Neural cell (in vitro differentiated cells): ENCODE results near the gene UPK3B. TPM values are rescaled to one million over a fixed set of nuclear protein-coding genes. Genes with fewer than 3 reads are reported as not detected.
"Not testable (repeated sequence)": the region's sequence is repeated elsewhere in the genome, so short reads cannot be mapped to it uniquely, and the experiment has no call there.

Experiments used
- H2AFZ ChIP-seq: fragments of 200-600, 300-800 bp; sonication (generic), shearing (Covaris generic); 2 replicates; pipeline ENCODE4 v1.6.0; 2014; ENCODE audit warnings: low read depth, mild to moderate bottlenecking, antibody characterized with exemption, low read length, moderate library complexity
- H3F3A ChIP-seq: fragments of 200-600 bp; shearing (Covaris generic); 2 replicates; pipeline ENCODE4 v1.6.1; 2016; ENCODE audit warnings: mild to moderate bottlenecking, moderate library complexity, mixed read lengths, antibody characterized with exemption, low read length; ENCODE audit not compliant: insufficient read depth, poor library complexity, severe bottlenecking
- H3K27ac ChIP-seq: fragments of 200-600, 300-800 bp; sonication (generic), shearing (Covaris generic); 2 replicates; pipeline ENCODE4 v1.5.1; 2014; ENCODE audit warnings: mild to moderate bottlenecking, low read length, moderate library complexity
- H3K27me3 ChIP-seq: fragments of 300-800, 200-600 bp; sonication (generic), shearing (Covaris generic); 2 replicates; pipeline ENCODE4 v1.6.0; 2014; ENCODE audit warnings: mild to moderate bottlenecking, low read depth, low read length, moderate library complexity; ENCODE audit not compliant: insufficient read depth
- H3K36me3 ChIP-seq: fragments of 300-800, 200-600 bp; sonication (generic), shearing (Covaris generic); 2 replicates; pipeline ENCODE4 v1.5.1; 2014; ENCODE audit warnings: mild to moderate bottlenecking, antibody characterized with exemption, low read length, moderate library complexity; ENCODE audit not compliant: insufficient read depth
- H3K4me2 ChIP-seq: fragments of 300-800, 200-600 bp; sonication (generic), shearing (Covaris generic); 2 replicates; pipeline ENCODE4 v1.6.0; 2014; ENCODE audit warnings: mild to moderate bottlenecking, low read length
- H3K4me3 ChIP-seq: fragments of 300-800, 200-600 bp; sonication (generic), shearing (Covaris generic); 2 replicates; pipeline ENCODE4 v1.5.1; 2014; ENCODE audit warnings: mild to moderate bottlenecking, low read length, moderate library complexity
- H3K79me2 ChIP-seq: fragments of 200-600 bp; shearing (Covaris generic); replicated peaks from 2 replicates; pipeline ENCODE4 v1.6.0; 2014; ENCODE audit warnings: mild to moderate bottlenecking, low read length, moderate library complexity; ENCODE audit not compliant: insufficient read depth
- H3K9ac ChIP-seq: fragments of 300-800, 200-600 bp; sonication (generic), shearing (Covaris generic); 2 replicates; pipeline ENCODE4 v1.6.1; 2016; ENCODE audit warnings: mild to moderate bottlenecking, low read length, mixed read lengths
- H3K9me2 ChIP-seq: fragments of 200-600 bp; shearing (Covaris generic); 2 replicates; pipeline ENCODE4 v1.6.1; 2016; ENCODE audit warnings: mild to moderate bottlenecking, low read length, mixed read lengths; ENCODE audit not compliant: insufficient read depth
- H3K9me3 ChIP-seq: fragments of 200-600, 300-800 bp; sonication (generic), shearing (Covaris generic); 2 replicates; pipeline ENCODE4 v1.6.1; 2016; ENCODE audit warnings: mild to moderate bottlenecking, mixed run types, low read length, moderate library complexity, mixed read lengths
- H4K20me1 ChIP-seq: fragments of 200-600 bp; shearing (Covaris generic); 2 replicates; pipeline ENCODE4 v1.6.1; 2016; ENCODE audit warnings: mild to moderate bottlenecking, mixed run types; ENCODE audit not compliant: insufficient read depth
- EP300 ChIP-seq: fragments of 450-650 bp; conservative IDR thresholded peaks from 2 replicates; pipeline ENCODE4 v1.6.1; 2014; ENCODE audit warnings: antibody characterized with exemption, mild to moderate bottlenecking, moderate library complexity; ENCODE audit not compliant: poor library complexity, severe bottlenecking
- EZH2 ChIP-seq: fragments of 200-600, 300-800 bp; shearing (Covaris generic), sonication (generic); IDR thresholded peaks from 2 replicates; pipeline ENCODE4 v1.6.1; 2014; ENCODE audit warnings: antibody characterized with exemption, low read length, borderline replicate concordance, mild to moderate bottlenecking; ENCODE audit not compliant: insufficient read depth, poor library complexity, severe bottlenecking
- MXI1 ChIP-seq: fragments of 450-650 bp; conservative IDR thresholded peaks from 2 replicates; pipeline ENCODE4 v1.6.1; 2014; ENCODE audit warnings: antibody characterized with exemption, mild to moderate bottlenecking; ENCODE audit not compliant: poor library complexity, severe bottlenecking
- POLR2AphosphoS5 ChIP-seq: IDR thresholded peaks from 2 replicates; pipeline ENCODE4 v1.6.1; 2012
- RAD21 ChIP-seq: fragments of 450-650 bp; conservative IDR thresholded peaks from 2 replicates; pipeline ENCODE4 v1.6.1; 2014; ENCODE audit warnings: antibody characterized with exemption, mild to moderate bottlenecking, moderate library complexity
- TAF1 ChIP-seq: IDR thresholded peaks from 2 replicates; pipeline ENCODE4 v1.6.1; 2012; ENCODE audit warnings: low read depth
- polyA plus RNA-seq: library from polyadenylated mRNA; depleted of rRNA; stranded (reverse); fragments of >200 nt; gene quantifications from 2 replicates; pipeline ENCODE4 v1.2.3, GENCODE V29; 2014
- TF ChIP-seq, protein P1 (sequence below): IDR thresholded peaks from 2 replicates; pipeline ENCODE4 v1.6.1; 2012; ENCODE audit warnings: borderline replicate concordance
- TF ChIP-seq, protein P2 (sequence below): fragments of 450-650 bp; IDR thresholded peaks from 2 replicates; pipeline ENCODE4 v1.5.1; 2014; ENCODE audit warnings: antibody characterized with exemption, mild to moderate bottlenecking, moderate library complexity; ENCODE audit not compliant: poor library complexity, severe bottlenecking

The UPK3B gene
- polyA plus RNA-seq, 1 donor from 2014 or later, result 0.88 TPM

DNA sequence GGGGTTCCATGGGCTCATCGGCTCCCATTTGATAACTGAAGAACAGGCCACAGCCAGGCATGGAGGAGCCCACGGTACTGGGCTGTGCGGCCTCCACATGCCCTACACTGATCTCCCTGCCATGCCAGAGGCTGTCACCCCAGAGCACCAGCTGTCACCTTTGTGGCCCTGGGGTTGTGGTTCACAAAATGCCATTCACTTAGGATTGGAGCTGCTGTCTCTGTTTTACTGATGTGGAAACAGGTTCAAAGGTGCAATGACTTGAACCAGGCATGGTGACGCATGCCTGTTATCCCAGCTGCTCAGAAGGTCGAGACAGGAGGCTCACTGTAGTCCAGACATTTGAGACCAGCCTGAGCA is 4.3 kb upstream of the UPK3B start:
- H3K27ac ChIP-seq, result no peak overlapping the region

DNA sequence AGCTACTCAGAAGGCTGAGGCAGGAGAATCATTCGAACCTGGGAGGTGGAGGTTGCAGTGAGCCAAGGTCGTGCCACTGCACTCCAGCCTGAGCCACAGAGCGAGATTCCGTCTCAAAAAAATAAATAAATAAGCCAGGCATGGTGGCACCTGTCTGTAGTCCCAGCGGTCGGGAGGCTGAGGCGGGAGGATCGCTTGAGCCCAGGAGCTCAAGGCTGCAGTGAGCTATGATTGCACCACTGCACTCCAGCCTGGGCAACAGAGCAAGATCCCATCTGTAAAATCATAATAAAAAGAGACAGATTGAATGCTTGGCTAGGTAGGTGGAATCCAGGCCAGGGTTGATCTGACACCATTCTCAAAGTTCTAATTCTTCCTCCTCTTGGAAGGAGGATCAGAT is 3.7 kb upstream of the UPK3B start:
- H3K27me3 ChIP-seq, H3K9me2 ChIP-seq, H3F3A ChIP-seq, H2AFZ ChIP-seq, H3K9me3 ChIP-seq, H3K9ac ChIP-seq, H4K20me1 ChIP-seq, H3K27ac ChIP-seq, H3K36me3 ChIP-seq, H3K79me2 ChIP-seq, H3K4me2 ChIP-seq, H3K4me3 ChIP-seq: not testable (repeated sequence)

More for the DNA sequence above, 4.3 kb upstream of the UPK3B start:
- no peaks in the 10 kb centered on the region for H3K9me3 ChIP-seq
- H3K27me3 ChIP-seq, result no peaks in the 10 kb centered on the region
- H2AFZ ChIP-seq, result no peak overlapping the region
- no peaks in the 10 kb centered on the region for H4K20me1 ChIP-seq
- H3K9ac ChIP-seq, result no peak overlapping the region
- no peaks in the 10 kb centered on the region for H3K79me2 ChIP-seq
- no peaks in the 10 kb centered on the region for H3F3A ChIP-seq
- H3K36me3 ChIP-seq, result no peaks in the 10 kb centered on the region
- no peak overlapping the region for H3K4me3 ChIP-seq
- H3K4me2 ChIP-seq, result no peak overlapping the region
- H3K9me2 ChIP-seq, result no peaks in the 10 kb centered on the region
- no peak for TF ChIP-seq EP300
- TF ChIP-seq, protein P1, sequence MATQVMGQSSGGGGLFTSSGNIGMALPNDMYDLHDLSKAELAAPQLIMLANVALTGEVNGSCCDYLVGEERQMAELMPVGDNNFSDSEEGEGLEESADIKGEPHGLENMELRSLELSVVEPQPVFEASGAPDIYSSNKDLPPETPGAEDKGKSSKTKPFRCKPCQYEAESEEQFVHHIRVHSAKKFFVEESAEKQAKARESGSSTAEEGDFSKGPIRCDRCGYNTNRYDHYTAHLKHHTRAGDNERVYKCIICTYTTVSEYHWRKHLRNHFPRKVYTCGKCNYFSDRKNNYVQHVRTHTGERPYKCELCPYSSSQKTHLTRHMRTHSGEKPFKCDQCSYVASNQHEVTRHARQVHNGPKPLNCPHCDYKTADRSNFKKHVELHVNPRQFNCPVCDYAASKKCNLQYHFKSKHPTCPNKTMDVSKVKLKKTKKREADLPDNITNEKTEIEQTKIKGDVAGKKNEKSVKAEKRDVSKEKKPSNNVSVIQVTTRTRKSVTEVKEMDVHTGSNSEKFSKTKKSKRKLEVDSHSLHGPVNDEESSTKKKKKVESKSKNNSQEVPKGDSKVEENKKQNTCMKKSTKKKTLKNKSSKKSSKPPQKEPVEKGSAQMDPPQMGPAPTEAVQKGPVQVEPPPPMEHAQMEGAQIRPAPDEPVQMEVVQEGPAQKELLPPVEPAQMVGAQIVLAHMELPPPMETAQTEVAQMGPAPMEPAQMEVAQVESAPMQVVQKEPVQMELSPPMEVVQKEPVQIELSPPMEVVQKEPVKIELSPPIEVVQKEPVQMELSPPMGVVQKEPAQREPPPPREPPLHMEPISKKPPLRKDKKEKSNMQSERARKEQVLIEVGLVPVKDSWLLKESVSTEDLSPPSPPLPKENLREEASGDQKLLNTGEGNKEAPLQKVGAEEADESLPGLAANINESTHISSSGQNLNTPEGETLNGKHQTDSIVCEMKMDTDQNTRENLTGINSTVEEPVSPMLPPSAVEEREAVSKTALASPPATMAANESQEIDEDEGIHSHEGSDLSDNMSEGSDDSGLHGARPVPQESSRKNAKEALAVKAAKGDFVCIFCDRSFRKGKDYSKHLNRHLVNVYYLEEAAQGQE, result no peak
- TF ChIP-seq, protein P2, sequence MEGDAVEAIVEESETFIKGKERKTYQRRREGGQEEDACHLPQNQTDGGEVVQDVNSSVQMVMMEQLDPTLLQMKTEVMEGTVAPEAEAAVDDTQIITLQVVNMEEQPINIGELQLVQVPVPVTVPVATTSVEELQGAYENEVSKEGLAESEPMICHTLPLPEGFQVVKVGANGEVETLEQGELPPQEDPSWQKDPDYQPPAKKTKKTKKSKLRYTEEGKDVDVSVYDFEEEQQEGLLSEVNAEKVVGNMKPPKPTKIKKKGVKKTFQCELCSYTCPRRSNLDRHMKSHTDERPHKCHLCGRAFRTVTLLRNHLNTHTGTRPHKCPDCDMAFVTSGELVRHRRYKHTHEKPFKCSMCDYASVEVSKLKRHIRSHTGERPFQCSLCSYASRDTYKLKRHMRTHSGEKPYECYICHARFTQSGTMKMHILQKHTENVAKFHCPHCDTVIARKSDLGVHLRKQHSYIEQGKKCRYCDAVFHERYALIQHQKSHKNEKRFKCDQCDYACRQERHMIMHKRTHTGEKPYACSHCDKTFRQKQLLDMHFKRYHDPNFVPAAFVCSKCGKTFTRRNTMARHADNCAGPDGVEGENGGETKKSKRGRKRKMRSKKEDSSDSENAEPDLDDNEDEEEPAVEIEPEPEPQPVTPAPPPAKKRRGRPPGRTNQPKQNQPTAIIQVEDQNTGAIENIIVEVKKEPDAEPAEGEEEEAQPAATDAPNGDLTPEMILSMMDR, result no peak
- TF ChIP-seq RAD21, result no peak

DNA sequence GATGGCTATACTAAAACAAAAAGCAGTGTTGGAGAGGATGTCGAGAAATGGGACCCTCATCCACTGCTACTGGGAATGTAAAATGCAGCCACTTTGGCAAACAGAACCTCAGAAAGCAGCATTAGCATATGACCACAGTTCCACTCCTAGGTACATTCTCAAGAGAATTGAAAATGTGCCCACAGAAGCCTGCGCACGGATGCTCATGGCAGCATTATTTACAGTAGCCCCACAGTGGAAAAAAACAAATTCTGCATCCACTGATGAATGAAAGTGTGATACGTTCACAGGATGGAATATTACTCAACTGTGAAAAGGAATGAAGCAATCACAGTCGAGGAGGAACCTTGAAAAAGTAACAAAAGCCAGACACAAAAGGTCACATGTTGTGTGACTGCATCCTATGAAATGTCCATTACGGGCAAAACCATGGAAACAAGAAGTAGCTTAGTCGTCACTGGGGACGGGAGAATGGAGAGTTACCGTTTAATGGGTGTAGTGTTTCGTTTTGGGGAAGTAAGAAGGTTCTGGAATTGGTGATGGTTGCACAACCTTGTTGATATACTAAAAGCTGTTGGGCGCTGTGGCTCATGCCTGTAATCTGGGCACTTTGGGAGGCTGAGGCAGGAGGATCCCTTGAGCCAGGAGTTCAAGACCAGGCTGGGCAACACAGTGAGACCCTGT is 2.5 kb upstream of the UPK3B start:
- Histone ChIP-seq H3K9ac (no peak overlapping the region), H3K36me3 (no peaks in the 10 kb centered on the region), H3K4me2 (no peak overlapping the region), H3K4me3 (no peak overlapping the region), H3K27ac (no peak overlapping the region), H3F3A (no peaks in the 10 kb centered on the region), H3K79me2 (no peaks in the 10 kb centered on the region), H3K9me2 (no peaks in the 10 kb centered on the region), H4K20me1 (no peaks in the 10 kb centered on the region), H3K9me3 (no peaks in the 10 kb centered on the region), H3K27me3 (no peaks in the 10 kb centered on the region), H2AFZ (no peak overlapping the region)
- TF ChIP-seq MXI1 (no peak), EP300 (no peak), POLR2AphosphoS5 (no peak), RAD21 (no peak), EZH2 (no peak), TAF1 (no peak)
- TF ChIP-seq, protein P1, result no peak
- TF ChIP-seq, protein P2, result no peak
